CD4-positive, alpha-beta T cell treated with Interleukin-6 at 100 ng/mL for 8 hours (primary cell): ENCODE results near the gene AHNAK2.
"Not testable (repeated sequence)": the region's sequence is repeated elsewhere in the genome, so short reads cannot be mapped to it uniquely, and the experiment has no call there.

Source experiments
- DNase-seq: peaks from one replicate; pipeline ENCODE4 v3.0.0-alpha.2; 2020; ENCODE audit warnings: mixed read lengths, low spot score

The AHNAK2 gene

DNA sequence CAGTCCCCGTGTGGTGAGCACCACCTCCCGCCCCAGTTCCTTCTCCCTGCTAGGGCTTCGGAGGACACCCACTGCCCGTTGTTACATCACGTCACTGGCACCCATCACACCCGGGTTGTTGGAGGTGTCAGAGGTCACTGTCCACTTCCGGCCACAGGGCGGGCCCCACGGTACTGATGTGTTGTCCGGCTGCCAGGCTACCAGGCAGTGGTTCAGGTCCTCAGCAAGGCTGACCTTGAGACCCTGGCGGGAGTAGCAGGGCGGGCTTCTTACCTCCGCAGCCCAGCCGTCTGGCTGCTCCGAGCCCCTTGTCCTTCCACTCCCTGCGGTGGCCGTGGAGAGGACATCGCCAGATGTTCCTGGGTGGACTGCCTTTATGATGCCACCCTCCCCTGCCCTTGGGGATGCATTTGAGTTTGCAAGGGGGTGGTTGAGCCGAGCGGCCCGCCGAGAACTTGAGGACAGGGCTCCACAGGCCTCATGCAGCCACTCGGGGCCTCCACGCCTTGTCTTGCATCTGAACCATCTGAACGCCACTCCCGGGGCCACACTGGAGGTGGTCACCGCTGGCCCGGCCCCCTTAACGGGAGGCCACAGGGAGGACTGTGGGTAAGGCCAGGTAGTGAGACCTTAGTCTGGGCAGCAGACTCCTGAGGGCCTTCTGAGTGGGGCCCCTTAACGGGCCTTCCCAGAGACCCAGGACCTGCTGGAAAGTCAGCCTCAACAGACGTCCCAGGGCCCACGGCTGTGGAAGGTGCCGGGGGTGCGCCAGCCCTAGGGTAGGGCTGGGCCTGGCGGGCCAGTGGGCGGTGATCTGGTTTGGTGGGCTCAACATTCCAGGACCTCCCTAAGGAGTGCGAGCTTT lies 80.6 kb downstream of the AHNAK2 start:
- no peak for DNase-seq

DNA sequence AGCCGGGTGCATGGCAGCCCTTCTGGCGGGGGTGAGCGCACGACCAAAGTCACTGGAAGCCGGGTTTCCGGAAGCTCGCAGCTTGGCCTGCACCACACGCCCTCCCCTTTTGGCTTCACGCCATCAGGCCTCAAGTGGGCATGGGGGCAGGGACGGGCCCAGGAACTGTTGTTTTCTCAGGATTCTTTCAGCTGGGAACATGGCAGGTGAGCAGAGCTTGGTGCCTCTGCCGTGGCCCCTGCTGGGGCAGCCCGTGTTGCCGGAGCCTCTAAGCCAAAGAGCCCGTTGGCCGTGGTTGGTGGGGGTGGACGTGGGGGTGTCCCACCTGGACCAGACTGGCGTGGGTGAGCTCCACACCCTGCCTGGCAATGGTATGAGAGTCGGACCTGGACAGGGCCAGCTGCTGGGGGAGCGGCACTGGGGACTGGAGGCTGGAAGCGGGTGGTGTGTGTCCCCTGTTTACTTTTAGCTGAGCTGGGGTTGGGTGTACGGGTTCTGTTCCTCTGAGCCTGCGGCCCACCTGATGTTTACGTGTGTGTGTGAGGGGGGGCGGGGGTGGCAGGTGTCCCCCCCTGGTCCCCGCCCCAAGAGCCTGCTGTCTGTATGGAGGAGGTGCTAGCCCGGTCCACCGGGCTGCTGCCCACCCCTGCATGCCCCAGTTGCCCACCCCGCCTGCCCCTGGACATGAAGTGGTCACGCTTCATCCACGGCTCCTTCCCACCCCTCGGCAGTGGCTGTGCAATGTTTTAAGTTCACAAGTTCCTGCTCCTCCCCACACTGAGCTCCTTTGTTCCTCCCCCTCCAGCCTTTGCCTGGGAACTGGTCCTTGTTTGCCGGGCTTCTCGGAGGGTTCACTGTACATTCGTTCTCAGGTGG lies 82.2 kb downstream of the AHNAK2 start:
- DNase-seq: no peak

DNA sequence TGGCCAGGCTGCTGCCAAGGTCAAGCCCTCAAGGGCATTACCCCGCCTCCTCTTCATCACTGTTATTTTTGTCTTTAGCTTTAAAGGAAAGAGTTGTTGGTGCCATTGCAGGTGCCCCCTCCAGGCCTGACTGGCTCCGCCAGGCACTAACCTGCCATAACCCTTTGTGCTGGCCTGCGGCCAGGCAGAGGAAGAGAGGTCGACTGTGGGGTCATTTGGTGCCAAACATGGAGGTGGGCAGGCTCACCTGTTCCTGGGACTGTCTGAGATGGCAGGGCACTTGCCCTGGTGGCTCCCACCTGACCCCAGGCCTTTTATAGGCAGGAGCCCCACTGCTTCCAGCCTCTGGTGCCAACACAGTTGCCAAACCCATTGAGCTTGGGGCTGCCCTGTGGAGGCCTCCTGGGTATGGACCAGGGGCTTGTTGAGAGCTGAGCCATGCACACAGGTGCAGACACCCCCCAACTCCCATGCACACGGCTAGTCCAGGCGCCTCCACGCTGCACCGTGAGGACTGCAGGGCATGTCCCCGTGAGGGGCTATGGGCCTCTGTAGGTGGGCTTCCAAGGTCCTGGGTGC lies 82.9 kb downstream of the AHNAK2 start:
- DNase-seq: no peak

DNA sequence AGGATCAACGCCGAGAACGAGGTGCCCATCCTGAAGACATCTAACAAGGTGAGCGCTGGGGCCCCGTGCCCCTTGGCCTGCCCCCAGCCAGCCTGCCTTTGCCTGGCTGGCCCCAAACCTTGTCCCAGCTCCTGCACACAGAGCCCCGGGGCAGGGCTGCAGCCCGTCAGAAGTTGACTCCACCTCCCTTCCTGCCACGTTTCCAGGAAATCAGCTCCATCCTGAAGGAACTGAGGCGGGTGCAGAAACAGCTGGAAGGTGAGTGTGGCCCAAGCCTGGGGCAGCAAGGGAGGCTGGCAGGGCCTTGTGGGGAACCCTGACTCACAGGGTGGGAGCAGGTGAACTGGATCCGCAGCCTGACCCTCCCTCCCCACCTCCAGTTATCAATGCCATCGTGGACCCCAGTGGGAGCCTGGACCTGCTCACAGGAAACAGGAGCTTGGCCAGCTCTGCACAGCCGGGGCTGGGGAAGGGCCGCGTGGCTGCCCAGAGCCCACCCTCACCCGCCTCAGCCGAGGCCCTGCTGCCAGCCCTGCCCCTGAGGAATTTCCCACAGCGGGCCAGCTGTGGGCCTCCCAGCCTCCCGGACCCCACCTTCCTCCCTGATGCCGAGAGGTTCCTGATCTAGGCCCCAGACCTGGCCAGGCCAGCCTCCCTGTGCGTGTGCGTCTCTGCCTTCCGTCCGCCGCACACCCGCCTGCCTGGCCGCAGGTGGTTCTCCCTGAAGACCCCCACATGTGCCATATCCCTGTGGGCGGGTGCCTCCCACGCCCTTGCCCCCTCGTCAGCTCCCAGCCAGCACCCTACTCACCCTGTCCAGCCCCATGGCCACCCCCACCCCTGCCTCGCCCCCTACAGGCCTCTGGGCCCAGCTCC lies 83.6 kb downstream of the AHNAK2 start:
- no peak for DNase-seq

DNA sequence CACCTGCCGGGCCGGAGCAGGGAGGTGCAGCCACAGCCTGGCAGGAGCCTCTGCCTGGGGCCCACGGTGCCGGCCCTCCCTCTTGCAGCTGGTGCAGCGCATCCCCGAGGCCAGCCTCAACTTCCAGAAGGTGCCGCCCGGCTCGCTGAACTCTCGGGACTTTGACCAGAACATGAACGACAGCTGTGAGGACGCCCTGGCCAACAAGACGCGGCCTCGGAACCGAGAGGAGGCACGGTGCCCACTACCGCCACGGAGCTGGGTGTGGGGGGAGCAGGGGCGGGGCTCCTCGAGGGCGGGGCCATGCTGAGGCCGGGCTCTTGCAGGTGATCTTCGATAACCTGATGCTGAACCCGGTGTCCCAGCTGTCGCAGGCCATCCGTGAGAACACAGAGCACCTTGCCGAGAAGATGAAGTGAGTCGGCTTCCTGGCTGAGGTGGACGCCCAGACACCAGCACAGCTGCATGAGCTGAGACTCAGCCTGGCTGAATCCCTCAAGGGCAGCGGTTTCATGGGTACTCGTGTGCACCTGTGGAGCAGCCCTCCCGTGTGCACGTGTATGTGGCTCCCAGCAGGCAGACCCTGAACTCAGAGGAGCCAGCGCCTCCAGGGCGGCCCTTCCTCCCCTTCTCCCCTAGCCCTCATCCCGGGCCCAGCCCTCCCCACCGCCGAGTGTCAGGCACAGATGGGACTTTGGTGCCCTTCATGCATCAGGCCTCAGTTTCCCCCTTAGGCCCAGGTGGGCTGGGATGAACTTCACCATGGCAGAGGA lies 84.6 kb downstream of the AHNAK2 start:
- DNase-seq: no peak

DNA sequence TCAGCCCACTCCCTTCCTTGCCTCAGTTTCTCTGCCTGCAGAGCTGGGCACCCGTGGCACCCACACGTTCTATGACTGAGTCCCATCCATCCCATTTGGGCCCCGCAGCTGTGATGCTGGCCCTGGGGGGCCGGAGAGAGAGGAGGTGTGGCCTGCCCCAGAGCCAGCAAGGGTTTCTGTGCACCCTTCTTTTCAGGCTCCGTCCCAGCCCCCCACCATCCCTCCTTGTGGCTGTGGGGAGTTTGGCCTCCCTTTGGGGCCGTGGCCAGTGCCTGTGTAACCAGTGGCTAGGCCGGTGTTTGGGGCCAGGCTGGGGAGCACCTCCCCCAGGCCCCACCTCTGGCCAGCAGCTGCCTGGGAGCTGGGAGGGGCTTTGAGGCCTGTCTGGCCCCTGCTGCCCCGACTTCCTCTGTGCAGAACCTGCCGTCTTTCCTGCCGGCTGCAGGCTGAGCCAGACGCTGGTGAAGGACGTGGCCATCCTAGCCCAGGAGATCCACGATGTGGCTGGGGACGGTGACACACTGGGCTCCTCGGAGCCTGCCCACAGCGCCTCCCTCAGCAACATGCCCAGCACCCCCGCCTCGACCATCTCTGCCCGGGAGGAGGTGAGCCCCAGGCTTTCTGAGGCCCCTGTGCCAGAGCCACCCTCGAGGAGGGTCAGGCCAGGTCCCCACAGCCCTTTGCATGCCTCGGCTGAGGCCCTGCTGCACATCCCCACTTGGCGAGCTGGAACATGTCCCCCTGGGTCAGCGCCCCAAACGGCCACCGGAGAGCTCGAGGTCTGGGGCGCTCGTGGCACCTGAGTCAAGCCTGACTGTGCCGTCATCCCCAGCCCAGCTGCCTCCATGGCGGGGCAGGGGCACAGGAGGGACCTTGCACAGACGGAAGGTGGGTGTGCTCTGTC lies 85.4 kb downstream of the AHNAK2 start:
- DNase-seq: no peak

DNA sequence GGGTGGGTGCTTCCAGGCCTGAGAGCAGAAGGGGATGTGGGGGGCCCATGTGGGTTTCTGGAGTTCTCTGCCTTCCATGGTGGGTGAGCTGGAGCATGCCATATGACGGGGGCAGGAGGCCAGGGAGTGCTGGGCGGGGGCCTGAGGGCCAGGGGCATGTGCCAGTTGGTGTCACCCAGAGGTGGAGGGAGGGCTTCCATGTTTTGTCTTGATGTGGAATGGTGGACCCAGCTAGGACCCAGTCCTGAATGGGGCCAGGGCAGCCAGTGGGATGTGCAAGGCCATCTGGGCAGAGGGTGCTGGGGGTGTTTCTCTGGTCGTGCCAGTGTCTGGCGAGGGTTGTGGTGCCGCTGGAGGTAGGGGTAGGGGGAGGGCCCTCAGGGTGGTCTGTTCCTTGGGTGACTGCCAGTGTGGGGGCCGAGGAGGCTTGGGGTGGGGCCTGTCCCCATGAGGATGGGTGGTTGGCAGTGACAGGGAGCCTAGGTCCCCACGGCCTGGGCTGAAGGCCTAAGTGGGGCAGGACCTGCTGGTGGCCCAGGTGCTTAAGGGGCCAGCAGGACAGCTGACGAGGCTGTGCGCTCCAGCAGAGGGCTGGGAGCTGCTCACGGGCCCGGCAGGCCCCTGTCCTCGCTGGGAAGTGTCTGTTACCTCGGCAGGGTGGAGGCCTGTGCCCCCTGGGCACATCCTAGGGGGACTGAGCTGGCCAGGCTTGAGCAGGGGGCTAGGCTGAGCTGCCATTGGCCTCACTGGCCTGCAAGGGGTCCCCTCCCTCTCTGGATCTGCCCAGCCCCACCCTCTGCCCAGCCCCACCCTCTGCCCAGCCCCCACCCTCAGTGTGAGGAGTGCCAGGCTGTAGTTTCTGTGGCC lies 86.3 kb downstream of the AHNAK2 start:
- no peak for DNase-seq

DNA sequence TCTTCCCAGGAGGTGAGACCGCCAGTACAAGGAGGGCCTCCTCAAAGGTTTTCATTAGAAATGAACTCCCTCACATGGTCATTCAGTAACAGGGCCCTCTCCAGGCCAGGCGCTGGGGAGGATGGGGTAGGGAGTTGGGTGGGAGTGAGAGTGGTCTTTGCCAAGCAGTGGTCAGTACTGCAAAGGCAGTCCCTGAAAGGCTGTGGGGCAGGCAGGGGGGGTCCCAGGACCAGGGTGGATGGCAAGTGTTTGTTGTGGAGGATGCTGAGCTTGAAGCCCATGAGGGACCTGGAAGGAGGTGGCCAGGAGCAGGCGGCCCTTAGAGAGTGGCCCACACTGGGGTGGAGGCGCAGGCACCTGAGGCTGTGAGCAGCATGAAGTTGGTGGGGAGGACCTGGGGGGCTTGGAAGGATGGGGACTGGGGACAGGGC lies 87.0 kb downstream of the AHNAK2 start:
- no peak for DNase-seq

DNA sequence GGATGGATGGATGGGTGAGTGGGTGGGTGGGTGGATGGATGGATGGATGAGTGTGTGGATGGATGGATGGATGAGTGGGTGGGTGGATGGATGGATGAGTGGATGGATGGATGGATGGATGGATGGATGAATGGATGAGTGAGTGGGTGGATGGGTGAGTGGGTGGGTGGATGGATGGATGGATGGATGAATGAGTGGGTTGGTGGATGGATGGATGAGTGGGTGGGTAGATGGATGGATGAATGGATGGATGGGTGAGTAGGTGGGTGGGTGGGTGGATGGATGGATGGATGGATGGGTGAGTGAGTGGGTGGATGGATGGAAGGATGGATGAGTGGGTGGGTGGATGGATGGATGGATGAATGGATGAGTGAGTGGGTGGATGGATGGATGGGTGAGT lies 87.9 kb downstream of the AHNAK2 start:
- not testable (repeated sequence) for DNase-seq

DNA sequence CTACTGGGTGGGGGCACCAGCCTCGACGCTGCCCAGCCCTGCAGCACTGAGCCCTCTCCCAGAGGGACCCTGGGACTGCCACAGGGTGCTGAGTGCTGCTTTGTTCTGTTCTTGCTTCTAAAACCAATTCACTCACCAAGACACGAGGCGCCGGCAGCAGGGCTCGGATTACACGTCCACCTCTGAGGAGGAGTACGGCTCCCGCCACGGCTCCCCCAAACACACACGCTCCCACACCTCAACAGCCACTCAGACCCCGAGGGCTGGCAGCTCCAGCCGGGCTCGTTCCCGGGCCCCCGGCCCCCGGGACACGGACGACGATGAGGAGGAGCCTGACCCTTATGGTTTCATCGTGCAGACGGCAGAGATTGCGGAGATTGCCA lies 88.8 kb downstream of the AHNAK2 start:
- no peak for DNase-seq

DNA sequence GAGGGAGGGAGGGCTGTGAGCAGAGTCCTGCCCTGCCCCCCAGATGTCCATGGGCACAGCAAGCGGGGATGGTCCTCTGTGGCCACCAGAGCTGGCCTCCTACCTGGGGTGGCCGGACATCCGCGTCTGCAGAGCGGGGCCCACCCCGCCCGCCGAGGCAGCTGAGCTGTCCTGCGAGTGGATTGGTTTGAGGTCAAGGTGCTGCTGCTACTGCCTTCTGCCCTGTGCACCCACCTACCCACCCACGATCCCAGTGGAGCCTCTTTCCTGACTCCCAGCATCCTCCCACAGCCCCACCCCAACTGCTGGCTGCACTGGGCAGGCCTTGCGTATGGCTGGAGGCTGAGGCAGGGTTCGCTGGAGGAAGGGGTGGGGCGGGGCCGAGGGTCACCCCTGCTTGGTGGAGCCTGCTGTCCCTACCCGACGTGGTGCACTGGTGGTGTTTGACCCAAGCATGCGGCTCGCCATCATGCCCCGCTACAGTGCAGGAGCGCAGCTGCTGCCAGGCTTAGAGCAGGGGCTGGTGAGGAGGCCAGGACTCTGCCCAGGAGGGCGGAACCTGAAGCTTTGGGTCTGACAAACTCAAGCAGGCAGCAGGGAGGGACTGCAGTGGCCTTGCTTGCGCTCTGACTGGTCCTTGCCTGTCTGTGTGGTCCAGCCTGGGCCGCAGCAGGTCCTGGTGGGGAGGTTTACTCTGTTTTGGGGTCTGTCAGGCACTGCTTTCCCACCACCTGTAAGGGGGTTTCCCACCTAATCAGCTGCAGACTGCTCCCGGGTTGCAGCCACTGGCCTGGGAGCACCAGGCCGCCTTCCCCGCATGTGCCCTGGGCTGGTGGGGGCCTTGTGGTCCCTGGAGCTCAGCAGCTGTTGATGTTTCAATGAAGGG lies 89.4 kb downstream of the AHNAK2 start:
- no peak for DNase-seq

DNA sequence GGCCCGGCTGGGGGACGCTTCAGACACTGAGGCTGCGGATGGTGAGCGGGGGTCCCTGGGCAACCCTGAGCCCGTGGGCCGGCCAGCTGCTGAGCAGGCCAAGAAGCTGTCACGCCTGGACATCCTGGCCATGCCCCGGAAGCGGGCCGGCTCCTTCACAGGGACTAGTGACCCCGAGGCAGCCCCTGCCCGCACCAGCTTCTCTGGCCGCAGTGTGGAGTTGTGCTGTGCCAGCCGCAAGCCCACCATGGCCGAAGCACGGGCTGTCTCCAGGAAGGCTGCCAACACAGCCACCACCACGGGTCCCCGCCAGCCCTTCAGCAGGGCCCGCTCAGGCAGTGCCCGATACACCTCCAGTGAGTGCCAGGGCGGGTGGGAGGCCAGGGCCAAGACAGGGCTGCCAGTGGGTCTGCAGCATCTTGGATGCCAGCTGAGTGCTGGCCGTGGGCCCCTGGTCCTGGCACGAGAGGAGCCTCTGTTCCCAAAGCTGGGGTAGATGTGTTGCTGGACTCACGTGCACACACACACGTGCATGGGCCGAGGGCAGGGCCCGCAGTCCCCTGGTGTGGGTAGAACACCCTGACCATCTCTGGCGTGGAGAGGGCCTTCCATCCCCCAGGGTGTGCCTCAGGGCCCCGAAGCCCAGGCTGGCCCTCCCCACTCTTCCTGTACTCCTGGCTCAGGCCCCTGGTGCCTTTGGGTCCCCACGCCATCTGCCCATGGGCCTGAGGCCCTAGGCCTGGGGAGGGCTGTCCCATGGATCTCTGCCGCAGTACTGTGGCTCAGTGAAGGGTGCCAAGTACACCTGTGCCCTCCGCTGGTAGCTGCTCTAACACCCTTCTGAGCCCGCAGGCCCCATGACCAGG lies 90.3 kb downstream of the AHNAK2 start:
- DNase-seq: no peak
